Measurements from ENCODE around the gene IFNGR2. TPM values are rescaled to one million over a fixed set of nuclear protein-coding genes. Genes with fewer than 3 reads are reported as not detected.

IFNGR2 gene
- total RNA-seq, 1 donor from 2014 or later = 63.0 TPM

- Mint-ChIP-seq H3K27me3 (no peaks in the 10 kb centered on the region), H3K36me3 (ENCODE audit: insufficient read depth) (no peaks in the 10 kb centered on the region), H3K9me3 (ENCODE audit: low read depth) (no peaks in the 10 kb centered on the region), H3K4me3 (ENCODE audit: low read depth) (no peak overlapping the region), H3K4me1 (ENCODE audit: low read depth) (no peaks in the 10 kb centered on the region), H3K27ac (peak overlapping the region; percentile 23)
- TF ChIP-seq CTCF (IDR thresholded peaks at IDR 0.05; ENCODE audit: unreplicated experiment) = no peak
- no peak for DNase-seq (ENCODE audit: low spot score, unreplicated experiment)
These were observed 19.9 kb upstream of the IFNGR2 start for GRCh38 chr21:33383056-33383888.

- no peak overlapping the region for H3K4me3 Mint-ChIP-seq (ENCODE audit: low read depth)
- no peaks in the 10 kb centered on the region for H3K36me3 Mint-ChIP-seq (ENCODE audit: insufficient read depth)
- no peak overlapping the region for H3K27ac Mint-ChIP-seq
- no peaks in the 10 kb centered on the region for H3K27me3 Mint-ChIP-seq
- no peaks in the 10 kb centered on the region for H3K4me1 Mint-ChIP-seq (ENCODE audit: low read depth)
- no peaks in the 10 kb centered on the region for H3K9me3 Mint-ChIP-seq (ENCODE audit: low read depth)
- TF ChIP-seq CTCF (IDR thresholded peaks at IDR 0.05; ENCODE audit: unreplicated experiment) = no peak
- DNase-seq (ENCODE audit: low spot score, unreplicated experiment) = no peak
These were observed 18.3 kb upstream of the IFNGR2 start for GRCh38 chr21:33384841-33385331.

GRCh38 chr21:33386222-33386784 lies 16.9 kb upstream of the IFNGR2 start:
- Mint-ChIP-seq H3K36me3 (ENCODE audit: insufficient read depth) (no peaks in the 10 kb centered on the region), H3K27me3 (no peaks in the 10 kb centered on the region)
- DNase-seq (ENCODE audit: low spot score, unreplicated experiment) = no peak

GRCh38 chr21:33387294-33387693 lies 15.9 kb upstream of the IFNGR2 start:
- Mint-ChIP-seq H3K4me3 (ENCODE audit: low read depth) (no peak overlapping the region), H3K36me3 (ENCODE audit: insufficient read depth) (no peaks in the 10 kb centered on the region), H3K27me3 (no peaks in the 10 kb centered on the region), H3K9me3 (ENCODE audit: low read depth) (no peaks in the 10 kb centered on the region), H3K4me1 (ENCODE audit: low read depth) (peaks cover under 1% of the 10 kb centered on the region), H3K27ac (no peak overlapping the region)
- TF ChIP-seq CTCF (IDR thresholded peaks at IDR 0.05; ENCODE audit: unreplicated experiment) = no peak
- DNase-seq (ENCODE audit: low spot score, unreplicated experiment) = no peak

More at GRCh38 chr21:33386222-33386784, 16.9 kb upstream of the IFNGR2 start:
- Mint-ChIP-seq H3K9me3 (ENCODE audit: low read depth) (no peaks in the 10 kb centered on the region), H3K27ac (no peak overlapping the region), H3K4me1 (ENCODE audit: low read depth) (no peaks in the 10 kb centered on the region), H3K4me3 (ENCODE audit: low read depth) (no peak overlapping the region)
- TF ChIP-seq CTCF (IDR thresholded peaks at IDR 0.05; ENCODE audit: unreplicated experiment) = peak; percentile 28

GRCh38 chr21:33388188-33388587 lies 15.0 kb upstream of the IFNGR2 start:
- DNase-seq (ENCODE audit: low spot score, unreplicated experiment) = no peak
- TF ChIP-seq CTCF (IDR thresholded peaks at IDR 0.05; ENCODE audit: unreplicated experiment) = no peak
- Mint-ChIP-seq H3K27ac (no peak overlapping the region), H3K36me3 (ENCODE audit: insufficient read depth) (no peaks in the 10 kb centered on the region), H3K27me3 (no peaks in the 10 kb centered on the region), H3K4me1 (ENCODE audit: low read depth) (peaks cover 2% of the 10 kb centered on the region), H3K4me3 (ENCODE audit: low read depth) (no peak overlapping the region), H3K9me3 (ENCODE audit: low read depth) (no peaks in the 10 kb centered on the region)
